ENCODE results near the gene CRACR2B. TPM values are rescaled to one million over a fixed set of nuclear protein-coding genes. Genes with fewer than 3 reads are reported as not detected.
A peak's percentile ranks its signal among the peaks of the same experiment; 100 is the strongest.

Gene CRACR2B
- total RNA-seq, 1 donor from 2014 or later, result 0.53 TPM

DNA sequence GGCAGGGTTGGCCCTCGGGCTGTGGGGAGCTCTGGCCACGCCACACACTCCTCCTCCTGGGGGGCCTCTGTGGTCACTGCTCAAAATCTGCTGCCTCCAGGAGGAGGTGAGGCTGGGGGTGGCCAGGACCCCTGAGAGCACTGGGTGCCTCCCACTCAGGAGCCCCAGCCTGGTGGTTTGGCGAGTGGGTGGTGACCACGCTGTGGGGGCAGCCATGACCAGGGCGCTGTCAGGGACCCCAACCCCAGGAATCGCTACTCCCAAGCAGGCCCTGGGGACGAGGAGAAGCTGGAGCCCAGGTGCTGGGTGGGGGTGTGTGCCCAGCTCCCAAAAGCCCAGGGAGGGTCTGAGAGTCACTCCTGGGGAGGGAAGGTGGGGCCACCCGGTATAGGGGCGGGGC, 45.1 kb downstream of the CRACR2B start:
- no peaks in the 10 kb centered on the region for H3K27me3 ChIP-seq (ENCODE audit: control insufficient read depth, insufficient read depth, low read length)
- TF ChIP-seq, protein P1, sequence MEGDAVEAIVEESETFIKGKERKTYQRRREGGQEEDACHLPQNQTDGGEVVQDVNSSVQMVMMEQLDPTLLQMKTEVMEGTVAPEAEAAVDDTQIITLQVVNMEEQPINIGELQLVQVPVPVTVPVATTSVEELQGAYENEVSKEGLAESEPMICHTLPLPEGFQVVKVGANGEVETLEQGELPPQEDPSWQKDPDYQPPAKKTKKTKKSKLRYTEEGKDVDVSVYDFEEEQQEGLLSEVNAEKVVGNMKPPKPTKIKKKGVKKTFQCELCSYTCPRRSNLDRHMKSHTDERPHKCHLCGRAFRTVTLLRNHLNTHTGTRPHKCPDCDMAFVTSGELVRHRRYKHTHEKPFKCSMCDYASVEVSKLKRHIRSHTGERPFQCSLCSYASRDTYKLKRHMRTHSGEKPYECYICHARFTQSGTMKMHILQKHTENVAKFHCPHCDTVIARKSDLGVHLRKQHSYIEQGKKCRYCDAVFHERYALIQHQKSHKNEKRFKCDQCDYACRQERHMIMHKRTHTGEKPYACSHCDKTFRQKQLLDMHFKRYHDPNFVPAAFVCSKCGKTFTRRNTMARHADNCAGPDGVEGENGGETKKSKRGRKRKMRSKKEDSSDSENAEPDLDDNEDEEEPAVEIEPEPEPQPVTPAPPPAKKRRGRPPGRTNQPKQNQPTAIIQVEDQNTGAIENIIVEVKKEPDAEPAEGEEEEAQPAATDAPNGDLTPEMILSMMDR (IDR thresholded peaks at IDR 0.05; ENCODE audit: insufficient read depth, low read length, severe bottlenecking), result no peak
- FAIRE-seq (no peak), DNase-seq (ENCODE audit: low read depth) (no peak)
- H3K4me3 ChIP-seq (ENCODE audit: low read depth, low read length), result no peak overlapping the region
- H3K36me3 ChIP-seq (ENCODE audit: control insufficient read depth, insufficient read depth, low read length), result peaks cover 2% of the 10 kb centered on the region

DNA sequence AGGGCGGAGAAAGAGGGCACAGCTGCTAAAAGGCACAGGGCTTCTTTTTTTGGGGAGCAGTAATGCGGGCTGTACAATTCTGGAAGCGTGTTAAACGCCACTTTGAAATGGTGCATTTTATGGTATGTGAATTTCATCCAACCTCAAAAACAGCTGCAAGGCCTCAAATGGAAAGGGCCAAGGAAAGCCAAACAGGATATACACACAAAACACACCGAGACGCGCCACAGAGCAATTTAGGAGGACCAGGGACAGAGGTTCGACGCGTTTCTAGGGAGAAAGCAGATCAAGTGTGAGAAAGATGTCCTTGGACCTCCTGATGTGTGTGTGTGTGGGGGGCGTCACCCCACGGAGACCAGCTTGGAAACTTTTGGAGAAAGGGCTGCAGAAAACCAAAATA, 46.0 kb downstream of the CRACR2B start:
- Histone ChIP-seq H3K4me3 (ENCODE audit: low read depth, low read length) (no peak overlapping the region), H3K36me3 (ENCODE audit: control insufficient read depth, insufficient read depth, low read length) (peaks cover 3% of the 10 kb centered on the region), H3K27me3 (ENCODE audit: control insufficient read depth, insufficient read depth, low read length) (no peaks in the 10 kb centered on the region)
- FAIRE-seq (no peak), DNase-seq (ENCODE audit: low read depth) (no peak)
- TF ChIP-seq, protein P1 (IDR thresholded peaks at IDR 0.05; ENCODE audit: insufficient read depth, low read length, severe bottlenecking), result no peak

DNA sequence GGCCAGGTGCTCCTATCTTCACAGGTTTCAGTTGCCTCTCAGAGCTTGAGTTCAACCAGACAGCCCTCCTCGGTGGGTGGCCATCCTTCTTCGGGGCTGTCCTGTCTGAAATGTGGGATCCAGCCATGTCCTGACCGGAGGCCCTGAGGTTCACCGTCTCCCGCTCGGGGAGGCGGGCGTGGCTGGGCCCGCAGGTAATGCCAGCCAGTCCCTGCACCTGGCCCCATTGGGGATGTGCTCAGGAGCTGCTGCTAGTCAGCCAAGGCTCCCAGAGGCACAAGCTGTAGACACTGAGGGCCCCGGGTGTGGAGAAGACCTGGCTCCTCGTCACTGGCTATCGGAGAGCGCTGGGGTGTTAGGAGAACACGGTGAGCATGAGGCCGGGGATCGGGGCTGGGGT, 47.5 kb downstream of the CRACR2B start:
- Histone ChIP-seq H3K27me3 (ENCODE audit: control insufficient read depth, insufficient read depth, low read length) (no peaks in the 10 kb centered on the region), H3K4me3 (ENCODE audit: low read depth, low read length) (no peak overlapping the region), H3K36me3 (ENCODE audit: control insufficient read depth, insufficient read depth, low read length) (peaks cover 2% of the 10 kb centered on the region)
- DNase-seq (ENCODE audit: low read depth), result no peak
- FAIRE-seq, result no peak
- TF ChIP-seq, protein P1 (IDR thresholded peaks at IDR 0.05; ENCODE audit: insufficient read depth, low read length, severe bottlenecking), result no peak

DNA sequence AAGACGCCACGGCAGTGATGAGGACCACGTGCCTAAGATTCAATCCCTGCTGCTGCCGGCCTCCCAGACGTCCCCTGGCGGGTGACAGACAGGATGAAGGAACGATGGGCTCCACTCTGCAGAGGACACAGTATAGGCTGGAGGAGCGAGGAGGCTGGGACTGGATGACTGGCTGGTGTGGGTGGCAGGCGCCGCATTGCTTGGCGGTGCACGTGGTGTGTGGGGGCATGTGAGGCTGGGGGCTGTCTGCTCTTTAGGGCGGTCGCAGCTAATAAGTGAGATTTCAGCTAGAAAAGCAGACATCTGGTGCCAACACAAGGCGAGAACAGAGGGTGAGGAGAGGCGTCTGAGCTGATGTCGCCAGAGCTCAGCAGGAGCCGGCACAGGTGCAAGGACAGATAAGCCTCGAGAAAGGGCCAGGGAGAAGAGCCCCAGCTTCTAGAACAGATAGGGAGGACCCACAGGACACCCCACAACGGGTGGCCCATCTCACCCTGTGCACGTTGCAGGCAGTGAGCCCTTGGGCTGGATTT, 48.1 kb downstream of the CRACR2B start:
- H3K4me3 ChIP-seq (ENCODE audit: low read depth, low read length), result no peak overlapping the region
- no peaks in the 10 kb centered on the region for H3K27me3 ChIP-seq (ENCODE audit: control insufficient read depth, insufficient read depth, low read length)
- FAIRE-seq, result peak; percentile 64
- H3K36me3 ChIP-seq (ENCODE audit: control insufficient read depth, insufficient read depth, low read length), result peaks cover 2% of the 10 kb centered on the region
- TF ChIP-seq, protein P1 (IDR thresholded peaks at IDR 0.05; ENCODE audit: insufficient read depth, low read length, severe bottlenecking), result no peak
- DNase-seq (ENCODE audit: low read depth), result no peak

DNA sequence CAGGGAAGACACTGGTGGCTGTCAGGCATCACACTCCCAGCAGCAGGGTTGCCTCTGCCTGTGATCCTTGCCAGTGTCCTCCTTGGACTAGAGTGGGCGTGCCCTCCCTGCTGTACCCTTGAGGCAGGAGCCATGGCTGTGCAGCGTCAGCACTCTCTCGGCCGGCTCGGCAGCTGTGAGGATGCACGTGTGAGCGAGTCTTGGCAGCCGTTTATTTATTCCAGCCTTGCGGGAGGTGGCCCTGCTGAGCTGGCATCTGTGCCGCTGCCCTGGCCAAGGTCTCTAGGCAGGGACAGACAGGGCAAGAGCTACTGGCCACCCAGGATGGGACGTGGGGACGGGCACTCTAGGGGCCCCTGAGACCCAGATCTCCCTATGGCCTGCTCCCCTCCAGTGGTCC, 48.8 kb downstream of the CRACR2B start:
- TF ChIP-seq, protein P1 (IDR thresholded peaks at IDR 0.05; ENCODE audit: insufficient read depth, low read length, severe bottlenecking), result no peak
- Histone ChIP-seq H3K36me3 (ENCODE audit: control insufficient read depth, insufficient read depth, low read length) (peaks cover 4% of the 10 kb centered on the region), H3K27me3 (ENCODE audit: control insufficient read depth, insufficient read depth, low read length) (no peaks in the 10 kb centered on the region), H3K4me3 (ENCODE audit: low read depth, low read length) (no peak overlapping the region)
- no peak for DNase-seq (ENCODE audit: low read depth)
- no peak for FAIRE-seq

DNA sequence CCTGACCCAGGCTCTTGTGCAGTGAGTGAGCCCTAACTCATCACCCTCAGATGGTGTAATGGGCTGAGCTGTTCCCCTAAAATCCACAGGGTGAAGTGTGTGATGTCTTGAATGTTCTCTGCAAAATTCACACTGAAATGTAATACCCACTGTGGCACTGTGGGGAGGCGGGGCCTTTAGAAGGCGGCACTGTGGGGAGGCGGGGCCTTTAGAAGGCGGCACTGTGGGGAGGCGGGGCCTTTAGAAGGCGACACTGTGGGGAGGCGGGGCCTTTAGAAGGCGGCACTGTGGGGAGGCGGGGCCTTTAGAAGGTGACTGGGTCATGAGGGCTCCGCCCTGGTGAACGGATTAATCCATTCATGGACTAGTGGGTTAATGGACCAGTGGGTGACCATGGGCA, 49.8 kb downstream of the CRACR2B start:
- Histone ChIP-seq H3K27me3 (ENCODE audit: control insufficient read depth, insufficient read depth, low read length) (no peaks in the 10 kb centered on the region), H3K4me3 (ENCODE audit: low read depth, low read length) (no peak overlapping the region), H3K36me3 (ENCODE audit: control insufficient read depth, insufficient read depth, low read length) (peaks cover 6% of the 10 kb centered on the region)
- no peak for DNase-seq (ENCODE audit: low read depth)
- no peak for FAIRE-seq
- TF ChIP-seq, protein P1 (IDR thresholded peaks at IDR 0.05; ENCODE audit: insufficient read depth, low read length, severe bottlenecking), result no peak
